ENCODE data around the gene PDE11A. TPM values are rescaled to one million over a fixed set of nuclear protein-coding genes. Genes with fewer than 3 reads are reported as not detected.

PDE11A gene
- total RNA-seq, 4 donors from 2014 or later: 0.82 to 16.2 (median 4.3) TPM

- no peak overlapping the region for H3K4me3 ChIP-seq
- no peak for TF ChIP-seq POLR2A (IDR thresholded peaks at IDR 0.05)
- TF ChIP-seq CTCF (IDR thresholded peaks at IDR 0.05 in 4 of 5, conservative IDR thresholded peaks at IDR 0.05 in 1 of 5): no peak
- ATAC-seq (no peak), DNase-seq (no peak)
- no peaks in the 10 kb centered on the region for H3K27me3 ChIP-seq
- H3K36me3 ChIP-seq: no peaks in the 10 kb centered on the region
- H3K9me3 ChIP-seq: no peaks in the 10 kb centered on the region
- peaks cover 6 to 28% of the 10 kb centered on the region in 2 donors for H3K4me1 ChIP-seq
- intact Hi-C loops (cut with DNase I; ENCODE audit: low total_unique reads): no loop called here
- in situ Hi-C loops (cut with MboI; ENCODE audit: low sequenced_read_pairs in 4 of 4): no loop called here
- H3K27ac ChIP-seq: peak overlapping the region in 1 of 4 donors; percentile 48
Measured at GRCh38 chr2:177872286-177872685, 200.3 kb downstream of the PDE11A start.

- Histone ChIP-seq H3K36me3 (no peaks in the 10 kb centered on the region), H3K27me3 (no peaks in the 10 kb centered on the region), H3K27ac (peak overlapping the region; percentile 24 to 81 (median 42)), H3K4me3 (no peak overlapping the region), H3K9me3 (no peaks in the 10 kb centered on the region), H3K4me1 (peaks cover 6 to 28% of the 10 kb centered on the region in 2 donors)
- intact Hi-C loops (cut with DNase I; ENCODE audit: low total_unique reads) (no loop called here), in situ Hi-C loops (cut with MboI; ENCODE audit: low sequenced_read_pairs in 4 of 4) (no loop called here)
- TF ChIP-seq POLR2A (IDR thresholded peaks at IDR 0.05) (no peak), CTCF (IDR thresholded peaks at IDR 0.05 in 4 of 5, conservative IDR thresholded peaks at IDR 0.05 in 1 of 5) (no peak)
- peak; percentile 49 to 93 for ATAC-seq
- no peak for DNase-seq
Measured at GRCh38 chr2:177869912-177870311, 202.7 kb downstream of the PDE11A start.

GRCh38 chr2:177869209-177869608 lies 203.4 kb downstream of the PDE11A start:
- peaks cover 6 to 28% of the 10 kb centered on the region in 2 donors for H3K4me1 ChIP-seq
- no peak overlapping the region for H3K4me3 ChIP-seq
- H3K27me3 ChIP-seq: no peaks in the 10 kb centered on the region
- TF ChIP-seq CTCF (IDR thresholded peaks at IDR 0.05 in 4 of 5, conservative IDR thresholded peaks at IDR 0.05 in 1 of 5): no peak
- no peak for TF ChIP-seq POLR2A (IDR thresholded peaks at IDR 0.05)
- no peaks in the 10 kb centered on the region for H3K36me3 ChIP-seq
- intact Hi-C loops (cut with DNase I; ENCODE audit: low total_unique reads) (no loop called here), in situ Hi-C loops (cut with MboI; ENCODE audit: low sequenced_read_pairs in 4 of 4) (no loop called here)
- ATAC-seq: peak; percentile 40 to 41
- no peaks in the 10 kb centered on the region for H3K9me3 ChIP-seq
- H3K27ac ChIP-seq: peak overlapping the region; percentile 24 to 81 (median 42)
- no peak for DNase-seq

GRCh38 chr2:177868806-177869205 lies 203.8 kb downstream of the PDE11A start:
- ATAC-seq (no peak), DNase-seq (no peak)
- Histone ChIP-seq H3K4me1 (peaks cover 6 to 28% of the 10 kb centered on the region in 2 donors), H3K27ac (peak overlapping the region in 2 of 4 donors; percentile 57 to 81), H3K9me3 (no peaks in the 10 kb centered on the region), H3K4me3 (no peak overlapping the region), H3K36me3 (no peaks in the 10 kb centered on the region), H3K27me3 (no peaks in the 10 kb centered on the region)
- in situ Hi-C loops (cut with MboI; ENCODE audit: low sequenced_read_pairs in 4 of 4) (no loop called here), intact Hi-C loops (cut with DNase I; ENCODE audit: low total_unique reads) (no loop called here)
- TF ChIP-seq CTCF (IDR thresholded peaks at IDR 0.05 in 4 of 5, conservative IDR thresholded peaks at IDR 0.05 in 1 of 5) (no peak), POLR2A (IDR thresholded peaks at IDR 0.05) (no peak)

- H3K27me3 ChIP-seq: no peaks in the 10 kb centered on the region
- no peak for TF ChIP-seq CTCF (IDR thresholded peaks at IDR 0.05 in 4 of 5, conservative IDR thresholded peaks at IDR 0.05 in 1 of 5)
- TF ChIP-seq POLR2A (IDR thresholded peaks at IDR 0.05): no peak
- intact Hi-C loops (cut with DNase I; ENCODE audit: low total_unique reads) (no loop called here), in situ Hi-C loops (cut with MboI; ENCODE audit: low sequenced_read_pairs in 4 of 4) (no loop called here)
- no peak for DNase-seq
- no peak for ATAC-seq
- no peaks in the 10 kb centered on the region for H3K36me3 ChIP-seq
- peaks cover 0 to 14% of the 10 kb centered on the region in 2 donors for H3K4me1 ChIP-seq
- no peak overlapping the region for H3K4me3 ChIP-seq
- H3K27ac ChIP-seq: no peak overlapping the region
- H3K9me3 ChIP-seq: no peaks in the 10 kb centered on the region
Measured at GRCh38 chr2:177857538-177857937, 215.0 kb downstream of the PDE11A start.
